Measurements from ENCODE around the gene PARVB.

The PARVB gene

DNA sequence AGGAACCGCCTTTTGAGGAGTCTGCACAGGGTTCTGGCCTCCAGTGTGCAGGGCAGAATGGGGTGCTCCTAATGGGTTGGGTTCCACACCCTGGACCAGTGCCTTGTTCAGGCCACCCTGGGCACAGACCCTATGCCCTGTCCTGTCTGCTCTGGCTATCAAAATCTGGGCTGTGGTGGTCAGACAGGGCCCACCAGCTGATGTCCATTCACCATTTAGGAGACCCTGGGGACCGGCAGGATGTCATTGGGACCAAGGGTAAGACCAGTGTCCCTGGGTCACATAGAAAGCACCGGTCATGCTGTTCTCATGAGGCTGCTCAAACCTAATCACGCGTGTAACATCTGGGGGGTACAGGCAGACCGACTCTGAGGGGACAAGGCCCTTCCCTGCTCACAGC lies 194.0 kb downstream of the PARVB start:
- no peak for DNase-seq (ENCODE audit: low spot score)

- no peak for DNase-seq (ENCODE audit: low spot score)
Measured at GRCh38 chr22:44219101-44219870, 195.2 kb downstream of the PARVB start.

DNA sequence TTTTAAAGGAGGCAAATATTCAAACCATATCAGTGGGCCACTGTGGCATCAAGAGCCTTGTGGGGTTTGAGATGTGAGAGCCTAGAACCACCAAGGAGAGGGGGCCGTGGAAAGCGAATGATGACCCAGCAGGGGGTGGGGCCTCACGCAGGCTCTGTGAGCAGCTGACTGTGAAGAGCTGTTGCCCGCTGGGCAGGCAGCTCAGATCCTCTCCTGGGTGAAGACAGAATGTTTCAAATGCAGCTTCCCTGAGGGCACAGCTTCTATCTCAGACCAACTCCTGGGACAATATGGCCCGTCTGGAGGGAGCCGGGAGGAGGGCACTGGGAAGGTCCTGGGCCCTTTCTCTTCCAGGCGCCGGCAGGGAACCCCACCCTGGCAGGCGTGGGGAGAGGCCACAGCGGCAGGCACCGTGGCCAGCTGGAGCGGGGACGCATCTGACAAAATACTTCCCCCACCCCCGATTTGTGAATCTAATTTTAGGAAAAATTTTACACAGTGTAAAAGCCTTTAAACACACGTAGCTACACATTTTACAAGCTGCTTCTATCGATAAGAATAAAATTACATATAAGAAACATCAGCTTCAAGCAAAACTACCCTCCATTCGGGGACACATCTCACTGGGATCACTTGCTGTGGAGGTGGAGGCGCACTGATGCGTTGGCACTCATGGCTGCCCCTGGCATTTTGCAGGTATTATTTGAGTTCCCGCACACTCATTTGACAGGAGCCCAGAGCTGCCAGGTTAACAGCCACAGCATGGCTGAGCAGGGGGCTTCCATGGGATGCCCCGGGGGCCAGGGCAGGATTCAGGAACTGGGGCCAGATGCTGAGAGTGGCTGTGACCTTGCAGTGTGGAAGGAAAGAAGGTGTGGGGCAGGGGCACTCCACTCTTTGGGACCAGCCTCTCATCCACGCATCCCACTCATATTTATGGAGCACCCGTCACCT lies 196.9 kb downstream of the PARVB start:
- no peak for DNase-seq (ENCODE audit: low spot score)

DNA sequence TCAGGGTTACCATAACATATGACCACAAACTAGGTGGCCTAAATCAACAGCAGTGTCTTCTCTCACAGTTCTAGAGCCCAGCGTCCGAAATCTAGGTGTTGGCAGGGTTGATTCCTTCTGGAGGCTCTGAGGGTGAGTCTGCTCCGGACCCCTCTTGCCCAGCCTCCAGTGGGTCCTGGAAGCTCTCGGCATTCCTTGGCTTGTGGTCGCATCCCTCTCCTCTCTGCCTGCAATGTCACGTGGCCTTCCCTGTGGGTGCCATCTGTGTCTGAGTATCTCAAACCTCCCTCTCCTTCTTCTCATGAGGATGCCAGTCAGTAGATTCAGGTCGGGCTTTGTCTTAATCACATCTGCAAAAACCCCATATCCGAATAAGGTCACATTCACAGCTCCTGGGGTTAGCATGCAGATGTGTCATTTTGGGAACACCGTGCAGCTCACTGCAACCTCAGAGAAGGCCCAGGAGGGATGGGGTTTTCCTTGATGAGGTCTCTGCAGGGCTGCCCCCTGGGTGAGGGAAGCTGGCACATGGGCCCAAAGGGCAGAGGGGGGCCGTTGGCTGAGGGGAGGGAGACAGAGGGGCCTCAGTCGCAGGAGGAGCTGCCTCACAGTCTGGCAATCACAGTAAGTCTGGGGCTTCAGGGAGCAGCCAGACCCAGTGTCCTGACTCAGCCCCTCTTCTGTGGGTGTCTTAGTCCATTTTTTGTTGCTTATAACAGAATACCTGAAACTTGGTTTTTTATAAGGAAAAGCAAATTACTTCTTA lies 197.8 kb downstream of the PARVB start:
- DNase-seq (ENCODE audit: low spot score): no peak
